IPS DF 19.7 (cell line): ENCODE results near the gene MED12.

Source experiments
- DNase-seq: peaks from one replicate; pipeline ENCODE4 v3.0.0-alpha.2; 2013; ENCODE audit warnings: low read depth, low spot score

MED12 gene

GRCh38 chrX:71118032-71118984, at the start of gene MED12:
TSS of gene MED12 (plus strand) at chrX:71118596. CDS start at chrX:71118755, 159 bp downstream.
- no peak for DNase-seq

DNA sequence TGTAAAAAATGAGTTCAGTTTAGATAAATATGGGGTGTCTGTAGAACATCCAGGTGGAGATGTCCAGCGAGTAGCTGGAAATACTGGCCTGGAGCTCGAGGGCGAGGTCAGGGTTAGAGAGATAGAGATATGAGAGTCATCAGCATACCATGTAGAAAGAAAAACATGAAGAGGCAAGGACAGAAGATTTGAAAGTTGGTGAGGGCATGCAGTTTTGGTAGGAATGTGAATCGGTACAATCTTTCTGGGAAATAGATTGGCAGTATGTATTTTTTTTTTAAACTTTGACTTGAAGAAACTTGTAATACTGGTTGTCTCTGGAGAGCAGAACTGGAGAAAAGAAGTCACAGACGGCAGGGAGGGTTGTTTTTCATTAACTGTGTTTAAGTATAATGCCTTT, 47.9 kb upstream of the MED12 start:
- DNase-seq, result no peak

DNA sequence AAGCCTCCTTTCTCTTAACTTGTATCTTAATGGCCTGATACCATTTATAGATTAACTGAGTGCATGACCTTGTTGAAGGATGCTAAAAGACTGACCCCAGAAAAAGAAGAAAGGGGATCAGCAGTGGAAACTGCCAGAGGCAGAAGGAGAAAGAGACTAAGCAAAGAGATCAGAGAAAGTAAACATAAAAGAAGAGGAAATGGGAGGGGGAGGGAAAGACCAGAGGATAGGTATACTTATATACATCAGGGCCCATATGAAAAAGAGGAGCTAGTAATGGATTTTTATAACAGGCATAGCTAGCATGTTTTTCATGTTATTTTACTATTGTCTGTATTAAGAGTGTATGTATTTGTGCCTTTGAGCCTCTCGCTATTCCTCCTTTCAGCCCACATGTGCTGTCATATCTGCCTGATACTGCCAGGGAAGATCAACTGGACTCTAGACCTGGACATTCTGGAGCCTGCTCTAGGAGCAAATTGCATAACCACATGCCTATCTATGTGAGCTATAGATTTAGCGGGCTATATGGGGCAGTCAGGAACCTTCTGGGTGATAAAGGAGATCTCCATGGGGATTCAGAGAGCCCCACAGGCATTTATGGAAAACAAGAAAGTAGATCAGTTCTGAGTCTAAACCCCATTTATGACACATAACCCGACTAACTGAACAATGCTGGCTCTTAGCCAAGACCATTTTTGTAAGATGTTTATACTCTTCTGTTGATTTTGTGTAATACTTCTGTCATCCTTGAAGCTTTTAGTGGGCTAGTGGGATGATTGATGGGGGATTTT, 36.9 kb upstream of the MED12 start:
- no peak for DNase-seq

GRCh38 chrX:71082124-71082647, 36.2 kb upstream of the MED12 start:
- no peak for DNase-seq

GRCh38 chrX:71082822-71083221, 35.6 kb upstream of the MED12 start:
- no peak for DNase-seq

- DNase-seq, result no peak
Measured at GRCh38 chrX:71085900-71086299, 32.5 kb upstream of the MED12 start.

- no peak for DNase-seq
Measured at GRCh38 chrX:71091263-71091662, 27.1 kb upstream of the MED12 start.

DNA sequence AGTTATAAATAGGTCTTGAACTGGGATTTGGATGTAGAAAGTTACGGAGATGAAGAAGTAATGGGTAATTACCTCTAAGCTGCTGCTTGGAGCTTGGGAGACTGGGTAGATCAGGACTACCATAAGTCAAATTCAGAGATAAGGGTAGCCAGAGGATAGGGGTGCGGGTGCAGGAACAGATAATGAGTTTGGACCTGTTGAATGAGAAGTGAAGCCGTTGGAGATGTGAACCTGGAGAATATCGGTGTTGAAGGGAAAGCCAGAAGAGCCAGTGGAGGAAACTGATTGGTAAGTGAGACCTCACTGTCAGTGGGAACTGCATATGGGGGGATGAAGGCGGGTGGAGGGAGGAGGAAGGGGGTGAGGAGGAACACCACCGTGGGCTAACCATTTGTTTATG, 23.4 kb upstream of the MED12 start:
- no peak for DNase-seq

- DNase-seq, result no peak
Measured at GRCh38 chrX:71095555-71095980, 22.8 kb upstream of the MED12 start, which contains the start of gene FOXO4. TSS of gene FOXO4 (plus strand) at chrX:71095851. CDS start at chrX:71096529, 678 bp downstream.

- no peak for DNase-seq
Measured at GRCh38 chrX:71095981-71096759, 22.2 kb upstream of the MED12 start.

DNA sequence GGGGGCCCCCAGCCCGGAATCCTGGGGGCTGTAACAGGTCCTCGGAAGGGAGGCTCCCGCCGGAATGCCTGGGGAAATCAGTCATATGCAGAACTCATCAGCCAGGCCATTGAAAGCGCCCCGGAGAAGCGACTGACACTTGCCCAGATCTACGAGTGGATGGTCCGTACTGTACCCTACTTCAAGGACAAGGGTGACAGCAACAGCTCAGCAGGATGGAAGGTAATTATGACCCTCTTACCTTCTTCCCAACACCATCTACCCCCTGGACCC, 21.7 kb upstream of the MED12 start:
- DNase-seq, result no peak

- no peak for DNase-seq
Measured at GRCh38 chrX:71098302-71098701, 20.1 kb upstream of the MED12 start.

GRCh38 chrX:71098951-71099506, 19.4 kb upstream of the MED12 start:
- no peak for DNase-seq

DNA sequence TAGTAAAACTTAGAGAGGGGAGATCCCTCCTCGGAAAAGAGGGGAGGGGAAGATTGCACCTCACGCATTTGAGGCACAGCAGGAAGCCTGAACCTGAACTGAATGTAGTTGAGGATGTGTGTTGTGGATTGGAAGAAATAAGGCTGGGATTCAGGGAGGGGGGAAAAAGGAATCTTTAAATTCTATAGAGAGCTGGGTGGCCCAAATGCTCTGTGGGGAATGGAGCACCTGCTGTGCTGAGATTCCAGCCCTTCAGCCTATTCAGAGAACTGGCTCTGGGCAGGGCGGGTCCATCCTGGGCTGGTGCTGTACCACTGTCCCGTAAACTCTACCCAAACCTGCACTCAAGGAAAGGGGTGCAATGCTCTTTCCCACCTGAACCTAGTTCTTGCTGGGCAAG, 18.7 kb upstream of the MED12 start:
- DNase-seq, result no peak

DNA sequence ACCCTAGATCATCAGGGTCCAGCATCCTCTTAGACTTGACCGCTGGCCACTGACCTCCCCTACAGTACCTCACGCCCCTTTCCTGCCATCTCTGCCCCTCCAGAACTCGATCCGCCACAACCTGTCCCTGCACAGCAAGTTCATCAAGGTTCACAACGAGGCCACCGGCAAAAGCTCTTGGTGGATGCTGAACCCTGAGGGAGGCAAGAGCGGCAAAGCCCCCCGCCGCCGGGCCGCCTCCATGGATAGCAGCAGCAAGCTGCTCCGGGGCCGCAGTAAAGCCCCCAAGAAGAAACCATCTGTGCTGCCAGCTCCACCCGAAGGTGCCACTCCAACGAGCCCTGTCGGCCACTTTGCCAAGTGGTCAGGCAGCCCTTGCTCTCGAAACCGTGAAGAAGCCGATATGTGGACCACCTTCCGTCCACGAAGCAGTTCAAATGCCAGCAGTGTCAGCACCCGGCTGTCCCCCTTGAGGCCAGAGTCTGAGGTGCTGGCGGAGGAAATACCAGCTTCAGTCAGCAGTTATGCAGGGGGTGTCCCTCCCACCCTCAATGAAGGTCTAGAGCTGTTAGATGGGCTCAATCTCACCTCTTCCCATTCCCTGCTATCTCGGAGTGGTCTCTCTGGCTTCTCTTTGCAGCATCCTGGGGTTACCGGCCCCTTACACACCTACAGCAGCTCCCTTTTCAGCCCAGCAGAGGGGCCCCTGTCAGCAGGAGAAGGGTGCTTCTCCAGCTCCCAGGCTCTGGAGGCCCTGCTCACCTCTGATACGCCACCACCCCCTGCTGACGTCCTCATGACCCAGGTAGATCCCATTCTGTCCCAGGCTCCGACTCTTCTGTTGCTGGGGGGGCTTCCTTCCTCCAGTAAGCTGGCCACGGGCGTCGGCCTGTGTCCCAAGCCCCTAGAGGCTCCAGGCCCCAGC, 17.6 kb upstream of the MED12 start:
- no peak for DNase-seq

GRCh38 chrX:71102292-71102691, 16.1 kb upstream of the MED12 start:
- DNase-seq, result no peak

DNA sequence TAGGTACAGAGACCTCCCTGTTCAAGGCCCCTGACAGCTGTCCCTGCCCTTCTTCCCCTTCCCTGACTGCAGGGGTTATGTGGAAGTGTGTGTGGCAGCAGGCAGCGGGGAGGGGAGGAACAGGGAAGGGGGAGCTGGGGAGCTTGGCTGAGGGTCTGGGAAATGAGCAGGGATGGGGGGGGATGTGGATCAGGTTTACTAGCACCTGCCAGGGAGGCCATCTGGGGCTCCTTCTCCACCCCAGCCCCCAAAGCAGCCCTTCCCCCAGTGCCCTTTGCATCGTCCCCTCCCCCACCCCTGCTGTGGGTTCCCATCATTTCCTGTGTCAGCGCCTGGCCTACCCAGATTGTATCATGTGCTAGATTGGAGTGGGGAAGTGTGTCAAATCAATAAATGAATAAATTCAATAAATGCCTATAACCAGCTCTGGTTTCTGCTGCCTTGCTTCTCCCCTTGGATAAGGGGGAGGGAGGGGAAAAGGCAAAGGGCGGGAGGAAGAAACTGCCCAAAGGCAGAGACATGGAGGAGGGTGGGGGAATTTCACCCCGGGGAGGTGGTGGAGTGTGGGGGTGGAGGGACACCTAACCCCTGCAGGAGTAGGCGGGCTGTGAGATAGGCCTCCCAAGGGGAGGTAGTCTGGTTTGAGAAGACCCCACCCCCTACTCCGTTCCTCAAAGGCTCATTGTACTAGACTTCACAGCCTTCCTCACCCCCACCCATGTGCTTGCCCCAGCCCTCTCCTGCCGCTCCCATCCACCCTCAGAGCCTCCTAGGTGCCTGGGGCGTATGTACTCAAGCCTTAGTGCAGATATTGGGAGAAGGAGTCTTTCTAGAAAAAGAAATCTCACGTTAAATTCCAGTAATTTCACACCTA, 15.0 kb upstream of the MED12 start:
- no peak for DNase-seq

- DNase-seq, result no peak
Measured at GRCh38 chrX:71105628-71106027, 12.8 kb upstream of the MED12 start.

GRCh38 chrX:71106427-71106826, 12.0 kb upstream of the MED12 start, which contains the start of gene CXorf65:
TSS of gene CXorf65 (minus strand) at chrX:71106740. CDS start at chrX:71106556, 184 bp downstream.
- DNase-seq, result no peak
